GM23338 (cell line): ENCODE measurements around the gene BTNL9. TPM values are rescaled to one million over a fixed set of nuclear protein-coding genes. Genes with fewer than 3 reads are reported as not detected.
"Not testable (repeated sequence)": the region's sequence is repeated elsewhere in the genome, so short reads cannot be mapped to it uniquely, and the experiment has no call there.

Experiments
- ATAC-seq: fragments of 200-7000 bp; cut with Tn5 transposase; 3 replicates; pipeline ENCODE4 v1.9.1; 2020
- DNase-seq: peaks from one replicate; pipeline ENCODE4 v3.0.0-alpha.2; 2015; ENCODE audit warnings: low spot score
- H2AFZ ChIP-seq: fragments of 200-600 bp; sonication (generic); 2 replicates; pipeline ENCODE4 v1.8.0; 2016; ENCODE audit warnings: antibody characterized with exemption, mild to moderate bottlenecking, moderate library complexity
- H3F3A ChIP-seq: fragments of 200-600 bp; sonication (generic); replicated peaks from 2 replicates; pipeline ENCODE4 v1.8.0; 2017; ENCODE audit warnings: antibody characterized with exemption, mixed run types, low read depth
- H3K27ac ChIP-seq: fragments of 200-600 bp; sonication (generic); 2 replicates; pipeline ENCODE4 v1.6.1; 2016; ENCODE audit warnings: low read depth
- H3K27me3 ChIP-seq: fragments of 200-600 bp; sonication (generic); 2 replicates; pipeline ENCODE4 v1.8.0; 2016; ENCODE audit warnings: mild to moderate bottlenecking, mixed run types, moderate library complexity; ENCODE audit not compliant: insufficient read depth
- H3K36me3 ChIP-seq: fragments of 200-600 bp; sonication (generic); 2 replicates; pipeline ENCODE4 v1.8.0; 2016; ENCODE audit warnings: mild to moderate bottlenecking; ENCODE audit not compliant: insufficient read depth
- H3K4me1 ChIP-seq: fragments of 200-600 bp; sonication (generic); 2 replicates; pipeline ENCODE4 v1.8.0; 2016; ENCODE audit warnings: mild to moderate bottlenecking, moderate library complexity; ENCODE audit not compliant: insufficient read depth
- H3K4me2 ChIP-seq: fragments of 200-600 bp; sonication (generic); 2 replicates; pipeline ENCODE4 v1.7.1; 2017; ENCODE audit warnings: mixed run types
- H3K4me3 ChIP-seq: fragments of 200-600 bp; sonication (generic); 2 replicates; pipeline ENCODE4 v1.6.1; 2016; ENCODE audit warnings: mixed run types
- H3K79me2 ChIP-seq: fragments of 200-600 bp; sonication (generic); replicated peaks from 2 replicates; pipeline ENCODE4 v1.8.0; 2017; ENCODE audit warnings: mild to moderate bottlenecking; ENCODE audit not compliant: insufficient read depth
- H3K9me2 ChIP-seq: fragments of 200-600 bp; sonication (generic); 2 replicates; pipeline ENCODE4 v1.8.0; 2017; ENCODE audit not compliant: insufficient read depth
- H4K20me1 ChIP-seq: fragments of 200-600 bp; sonication (generic); replicated peaks from 2 replicates; pipeline ENCODE4 v1.8.0; 2017; ENCODE audit warnings: mild to moderate bottlenecking; ENCODE audit not compliant: insufficient read depth
- H3K27ac Mint-ChIP-seq: 2 replicates; pipeline ENCODE4 v1.8.0; 2020; ENCODE audit warnings: inconsistent platforms, mild to moderate bottlenecking, moderate library complexity, mixed read lengths
- H3K27me3 Mint-ChIP-seq: 3 replicates; pipeline ENCODE4 v1.8.0; 2022; ENCODE audit warnings: low read depth, mild to moderate bottlenecking, moderate library complexity, mixed read lengths, inconsistent platforms; ENCODE audit not compliant: insufficient read depth, poor library complexity
- H3K36me3 Mint-ChIP-seq: 3 replicates; pipeline ENCODE4 v1.8.0; 2021; ENCODE audit warnings: low read depth, mild to moderate bottlenecking, inconsistent platforms, moderate library complexity, mixed read lengths
- H3K4me1 Mint-ChIP-seq: 3 replicates; pipeline ENCODE4 v1.8.0; 2020; ENCODE audit warnings: mild to moderate bottlenecking, inconsistent platforms, mixed read lengths
- H3K4me3 Mint-ChIP-seq: 3 replicates; pipeline ENCODE4 v1.8.0; 2021; ENCODE audit warnings: moderate library complexity, mild to moderate bottlenecking, inconsistent platforms, mixed read lengths
- H3K9me3 Mint-ChIP-seq: 3 replicates; pipeline ENCODE4 v1.8.0; 2020; ENCODE audit warnings: moderate library complexity, mild to moderate bottlenecking, inconsistent platforms, mixed read lengths
- EZH2 ChIP-seq: fragments of 200-600 bp; sonication (generic); IDR thresholded peaks from one replicate; pipeline ENCODE4 v1.8.0; 2017; ENCODE audit warnings: antibody characterized with exemption, mild to moderate bottlenecking, low read depth; ENCODE audit not compliant: unreplicated experiment
- ZNF331 ChIP-seq: fragments of 250-450 bp; sonication (Bioruptor Pico); IDR thresholded peaks from 2 replicates; pipeline ENCODE4 v1.5.0; 2020; ENCODE audit warnings: low read depth, mild to moderate bottlenecking, moderate library complexity
- polyA plus RNA-seq: library from polyadenylated mRNA; unstranded; fragments of >200 nt; fragmentation: Nextera tagmentation; extraction: Ambion mirVana; gene quantifications from 2 replicates; pipeline ENCODE4 v1.2.1, GENCODE V29; 2016
- total RNA-seq: library from RNA; depleted of rRNA; stranded (reverse); fragments of >200 nt; shearing (Covaris generic); gene quantifications from 2 replicates; pipeline ENCODE4 v1.2.3, GENCODE V29; 2014
- TF ChIP-seq, protein P1 (sequence below), 2 experiments: fragments of 200-600 bp in 1 of 2; sonication (generic) in 1 of 2; conservative IDR thresholded peaks; 2 replicates each; pipeline versions ENCODE4 v1.5.1 to v1.6.1; 2016 to 2017; ENCODE audit warnings: antibody characterized with exemption in 2 of 2, low read depth in 2 of 2, mild to moderate bottlenecking in 2 of 2, moderate library complexity in 1 of 2
- TF ChIP-seq, protein P2 (sequence below): IDR thresholded peaks from one replicate; pipeline ENCODE4 v1.6.1; 2018; ENCODE audit warnings: antibody characterized with exemption; ENCODE audit not compliant: unreplicated experiment

The BTNL9 gene
- total and polyA plus RNA-seq, 2 experiments from 2014 or later = 0.21 to 3.4 TPM

DNA sequence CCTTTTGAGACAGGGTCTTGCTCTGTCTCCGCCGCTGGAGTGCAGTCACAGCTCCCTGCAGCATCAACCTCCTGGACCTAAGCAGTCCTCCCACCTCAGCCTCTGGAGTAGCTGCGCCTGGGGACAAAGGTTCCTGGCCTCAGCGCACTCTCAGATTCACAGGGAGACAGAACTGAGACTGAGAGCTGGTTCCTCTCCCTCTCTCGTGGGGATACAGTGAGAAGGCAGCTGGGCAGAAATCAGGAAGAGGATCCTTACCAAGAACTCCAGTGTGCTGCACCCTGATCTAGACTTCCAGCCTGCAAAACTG, 64.1 kb downstream of the BTNL9 start:
- DNase-seq = peak; percentile 45
- Mint-ChIP-seq H3K4me3 (peak overlapping the region; percentile 78), H3K27me3 (peaks cover 38% of the 10 kb centered on the region), H3K4me1 (peaks cover 27% of the 10 kb centered on the region)
- H3K36me3 ChIP-seq, H3K27ac Mint-ChIP-seq, H3K36me3 Mint-ChIP-seq, H3K79me2 ChIP-seq, H3K9me2 ChIP-seq, H4K20me1 ChIP-seq, H3K27ac ChIP-seq, H3K9me3 Mint-ChIP-seq: not testable (repeated sequence)
- peak; percentile 6 for ATAC-seq
- H3K27me3 ChIP-seq = peaks cover 38% of the 10 kb centered on the region
- H3K4me3 ChIP-seq = peak overlapping the region; percentile 51
- H3K4me1 ChIP-seq = peaks cover 12% of the 10 kb centered on the region
- TF ChIP-seq, protein P1, sequence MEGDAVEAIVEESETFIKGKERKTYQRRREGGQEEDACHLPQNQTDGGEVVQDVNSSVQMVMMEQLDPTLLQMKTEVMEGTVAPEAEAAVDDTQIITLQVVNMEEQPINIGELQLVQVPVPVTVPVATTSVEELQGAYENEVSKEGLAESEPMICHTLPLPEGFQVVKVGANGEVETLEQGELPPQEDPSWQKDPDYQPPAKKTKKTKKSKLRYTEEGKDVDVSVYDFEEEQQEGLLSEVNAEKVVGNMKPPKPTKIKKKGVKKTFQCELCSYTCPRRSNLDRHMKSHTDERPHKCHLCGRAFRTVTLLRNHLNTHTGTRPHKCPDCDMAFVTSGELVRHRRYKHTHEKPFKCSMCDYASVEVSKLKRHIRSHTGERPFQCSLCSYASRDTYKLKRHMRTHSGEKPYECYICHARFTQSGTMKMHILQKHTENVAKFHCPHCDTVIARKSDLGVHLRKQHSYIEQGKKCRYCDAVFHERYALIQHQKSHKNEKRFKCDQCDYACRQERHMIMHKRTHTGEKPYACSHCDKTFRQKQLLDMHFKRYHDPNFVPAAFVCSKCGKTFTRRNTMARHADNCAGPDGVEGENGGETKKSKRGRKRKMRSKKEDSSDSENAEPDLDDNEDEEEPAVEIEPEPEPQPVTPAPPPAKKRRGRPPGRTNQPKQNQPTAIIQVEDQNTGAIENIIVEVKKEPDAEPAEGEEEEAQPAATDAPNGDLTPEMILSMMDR (conservative IDR thresholded peaks at IDR 0.05; ENCODE audit: low read depth in 2 of 2) = peak in 1 of 2 experiments; percentile 7; a peak in 1 of 4 replicates
- peak; percentile 72 for TF ChIP-seq EZH2
- H3K4me2 ChIP-seq = peak overlapping the region; percentile 78
- peak overlapping the region; percentile 99 for H2AFZ ChIP-seq
- H3F3A ChIP-seq = peaks cover 12% of the 10 kb centered on the region; the same call in 1 of the 2 replicates

DNA sequence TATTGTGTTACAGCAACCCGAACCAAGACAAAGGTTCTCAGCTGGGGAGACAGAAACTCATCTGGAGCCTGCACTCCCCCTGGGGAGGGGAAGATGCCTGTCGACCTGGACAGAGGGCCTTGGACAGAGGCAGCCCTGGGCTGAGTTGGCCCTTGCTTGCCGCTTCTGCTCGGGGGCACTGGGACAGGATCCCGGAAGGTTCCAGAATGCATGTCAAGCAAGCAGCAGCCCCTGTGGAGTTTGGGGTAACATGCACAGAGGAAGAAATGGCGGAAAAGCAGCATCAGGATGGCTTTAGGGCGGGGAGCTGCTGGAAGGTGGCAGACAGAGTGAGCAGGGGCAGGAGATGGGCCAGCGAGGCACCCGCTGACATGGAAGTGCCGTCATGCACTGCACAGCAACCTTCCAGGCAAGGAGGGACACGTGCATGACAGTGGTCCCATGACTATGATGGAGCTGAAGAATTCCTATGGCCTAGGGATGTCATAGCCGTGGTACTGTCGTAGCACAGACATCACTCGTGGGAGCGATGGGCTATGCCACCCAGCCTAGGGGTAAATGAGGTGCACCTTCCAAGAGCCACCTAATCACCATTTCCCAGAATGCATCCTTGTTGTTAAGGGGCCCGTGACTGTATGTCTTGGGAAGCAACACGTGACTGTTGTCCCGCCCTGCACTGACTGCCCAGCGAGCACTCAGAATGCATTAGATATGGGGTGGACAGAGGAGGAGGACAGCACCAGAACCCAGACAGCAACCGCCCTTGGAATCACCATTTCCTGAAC, 64.7 kb downstream of the BTNL9 start:
- peak overlapping the region; percentile 78 for H3K4me3 Mint-ChIP-seq
- DNase-seq, H3K27ac Mint-ChIP-seq, H3K79me2 ChIP-seq, H3K27ac ChIP-seq, H3K36me3 ChIP-seq, H3K36me3 Mint-ChIP-seq, H4K20me1 ChIP-seq, H2AFZ ChIP-seq, ATAC-seq, H3K9me3 Mint-ChIP-seq, H3K9me2 ChIP-seq, H3F3A ChIP-seq: not testable (repeated sequence)
- Histone ChIP-seq H3K4me3 (peak overlapping the region; percentile 51; the same call in 1 of the 2 replicates), H3K4me2 (peak overlapping the region; percentile 78), H3K4me1 (peaks cover 17% of the 10 kb centered on the region), H3K27me3 (peaks cover 33% of the 10 kb centered on the region)
- H3K4me1 Mint-ChIP-seq = peaks cover 28% of the 10 kb centered on the region
- peaks cover 32% of the 10 kb centered on the region for H3K27me3 Mint-ChIP-seq

DNA sequence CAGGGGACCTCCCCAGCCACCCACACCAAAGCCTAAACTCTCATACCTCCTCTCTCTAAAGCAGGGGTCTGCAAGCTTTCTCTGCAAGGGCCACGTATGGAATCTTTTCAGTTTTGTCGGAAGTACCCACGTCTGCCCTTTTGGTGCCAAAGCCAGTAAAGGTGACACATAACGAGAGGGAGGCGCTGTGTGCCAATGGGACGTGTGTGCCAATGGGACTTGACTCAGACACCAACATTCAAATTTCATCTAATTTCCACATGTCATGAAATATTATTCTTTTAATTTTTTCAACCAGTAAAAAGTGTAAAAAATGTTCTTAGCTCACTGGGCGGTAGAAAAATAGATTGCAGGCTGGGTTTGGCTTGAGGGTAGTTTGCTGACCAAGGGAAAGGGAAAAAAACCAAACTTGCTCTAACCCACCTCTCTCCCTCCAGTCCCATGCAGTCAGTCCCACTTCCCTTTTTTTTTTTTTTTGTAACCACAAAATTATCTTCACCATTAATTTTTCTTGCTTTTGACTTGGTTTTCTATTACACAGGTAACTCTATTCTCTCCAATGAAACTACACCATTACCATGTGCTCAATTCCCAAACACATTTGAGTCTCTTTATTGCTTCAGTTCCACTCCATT, 65.4 kb downstream of the BTNL9 start:
- Histone ChIP-seq H3K4me3 (0 out of 2 replicates have a peak overlapping the region, but pooled peaks have one; percentile 26), H3K27ac (no peak overlapping the region), H3K9me2 (no peaks in the 10 kb centered on the region), H2AFZ (no peak overlapping the region), H3F3A (0 out of 2 replicates have a peak, but pooled peaks cover under 1% of the 10 kb centered on the region), H3K4me1 (peaks cover 22% of the 10 kb centered on the region), H4K20me1 (no peaks in the 10 kb centered on the region), H3K36me3 (no peaks in the 10 kb centered on the region), H3K4me2 (peak overlapping the region; percentile 69; the same call in 1 of the 2 replicates), H3K79me2 (no peaks in the 10 kb centered on the region), H3K27me3 (peaks cover 26% of the 10 kb centered on the region)
- Mint-ChIP-seq H3K27me3 (peaks cover 25% of the 10 kb centered on the region), H3K4me1 (peaks cover 27% of the 10 kb centered on the region), H3K4me3 (peak overlapping the region; percentile 53), H3K36me3 (no peaks in the 10 kb centered on the region), H3K27ac (no peak overlapping the region), H3K9me3 (no peaks in the 10 kb centered on the region)
- no peak for DNase-seq
- no peak for ATAC-seq
- no peak for TF ChIP-seq ZNF331 (CRISPR knock-in tag)
- TF ChIP-seq, protein P2, sequence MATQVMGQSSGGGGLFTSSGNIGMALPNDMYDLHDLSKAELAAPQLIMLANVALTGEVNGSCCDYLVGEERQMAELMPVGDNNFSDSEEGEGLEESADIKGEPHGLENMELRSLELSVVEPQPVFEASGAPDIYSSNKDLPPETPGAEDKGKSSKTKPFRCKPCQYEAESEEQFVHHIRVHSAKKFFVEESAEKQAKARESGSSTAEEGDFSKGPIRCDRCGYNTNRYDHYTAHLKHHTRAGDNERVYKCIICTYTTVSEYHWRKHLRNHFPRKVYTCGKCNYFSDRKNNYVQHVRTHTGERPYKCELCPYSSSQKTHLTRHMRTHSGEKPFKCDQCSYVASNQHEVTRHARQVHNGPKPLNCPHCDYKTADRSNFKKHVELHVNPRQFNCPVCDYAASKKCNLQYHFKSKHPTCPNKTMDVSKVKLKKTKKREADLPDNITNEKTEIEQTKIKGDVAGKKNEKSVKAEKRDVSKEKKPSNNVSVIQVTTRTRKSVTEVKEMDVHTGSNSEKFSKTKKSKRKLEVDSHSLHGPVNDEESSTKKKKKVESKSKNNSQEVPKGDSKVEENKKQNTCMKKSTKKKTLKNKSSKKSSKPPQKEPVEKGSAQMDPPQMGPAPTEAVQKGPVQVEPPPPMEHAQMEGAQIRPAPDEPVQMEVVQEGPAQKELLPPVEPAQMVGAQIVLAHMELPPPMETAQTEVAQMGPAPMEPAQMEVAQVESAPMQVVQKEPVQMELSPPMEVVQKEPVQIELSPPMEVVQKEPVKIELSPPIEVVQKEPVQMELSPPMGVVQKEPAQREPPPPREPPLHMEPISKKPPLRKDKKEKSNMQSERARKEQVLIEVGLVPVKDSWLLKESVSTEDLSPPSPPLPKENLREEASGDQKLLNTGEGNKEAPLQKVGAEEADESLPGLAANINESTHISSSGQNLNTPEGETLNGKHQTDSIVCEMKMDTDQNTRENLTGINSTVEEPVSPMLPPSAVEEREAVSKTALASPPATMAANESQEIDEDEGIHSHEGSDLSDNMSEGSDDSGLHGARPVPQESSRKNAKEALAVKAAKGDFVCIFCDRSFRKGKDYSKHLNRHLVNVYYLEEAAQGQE = no peak
